Activated T-helper 17 cell treated with anti-CD3 and anti-CD28 coated beads, Interleukin-2, amount 50 U/mL, for 72 hours (primary cell): ENCODE data around the gene ATXN7L3. TPM values are rescaled to one million over a fixed set of nuclear protein-coding genes. Genes with fewer than 3 reads are reported as not detected.
"Not testable (repeated sequence)": the region's sequence is repeated elsewhere in the genome, so short reads cannot be mapped to it uniquely, and the experiment has no call there.

Source experiments
- ATAC-seq: fragments of 150-1000 bp; cut with Tn5 transposase; replicated peaks from 2 replicates; pipeline ENCODE4 v1.10.0; 2021; ENCODE audit warnings: mild to moderate bottlenecking, moderate library complexity
- H3K27ac Mint-ChIP-seq: one replicate; pipeline ENCODE4 v1.8.0; 2022; ENCODE audit warnings: mixed read lengths
- H3K27me3 Mint-ChIP-seq: one replicate; pipeline ENCODE4 v1.8.0; 2022; ENCODE audit warnings: mixed read lengths
- H3K36me3 Mint-ChIP-seq: one replicate; pipeline ENCODE4 v1.8.0; 2022; ENCODE audit warnings: low read depth, mild to moderate bottlenecking, mixed read lengths
- H3K4me1 Mint-ChIP-seq: one replicate; pipeline ENCODE4 v1.8.0; 2022; ENCODE audit warnings: mixed read lengths
- H3K4me3 Mint-ChIP-seq: one replicate; pipeline ENCODE4 v1.8.0; 2022; ENCODE audit warnings: mild to moderate bottlenecking, mixed read lengths
- H3K9me3 Mint-ChIP-seq: one replicate; pipeline ENCODE4 v1.8.0; 2022; ENCODE audit warnings: mixed read lengths
- total RNA-seq, 2 donors: library from RNA; stranded (reverse); gene quantifications; one replicate each; pipeline ENCODE4 v1.2.3, GENCODE V29; 2022

Gene ATXN7L3
- total RNA-seq: 10 to 100 TPM; 65.5 to 89.1 TPM

- Mint-ChIP-seq H3K36me3 (peaks cover 37% of the 10 kb centered on the region), H3K4me1 (peaks cover 29% of the 10 kb centered on the region), H3K9me3 (no peaks in the 10 kb centered on the region), H3K4me3 (peak within 1 kb of the TSS; percentile 92), H3K27me3 (no peaks in the 10 kb centered on the region), H3K27ac (peak within 1 kb of the TSS; percentile 94)
- peak; percentile 88 for ATAC-seq
These were observed at the start of gene ATXN7L3 for GRCh38 chr17:44199553-44200477. ATXN7L3 (minus strand) TSS chr17:44199884; CDS start chr17:44198070, 1,814 bp downstream.

- Mint-ChIP-seq H3K36me3 (no peaks in the 10 kb centered on the region), H3K4me3 (no peak overlapping the region), H3K9me3 (no peaks in the 10 kb centered on the region), H3K27ac (no peak overlapping the region), H3K27me3 (no peaks in the 10 kb centered on the region), H3K4me1 (no peaks in the 10 kb centered on the region)
- ATAC-seq: no peak
These were observed 48.4 kb upstream of the ATXN7L3 start for GRCh38 chr17:44247876-44248736.

DNA sequence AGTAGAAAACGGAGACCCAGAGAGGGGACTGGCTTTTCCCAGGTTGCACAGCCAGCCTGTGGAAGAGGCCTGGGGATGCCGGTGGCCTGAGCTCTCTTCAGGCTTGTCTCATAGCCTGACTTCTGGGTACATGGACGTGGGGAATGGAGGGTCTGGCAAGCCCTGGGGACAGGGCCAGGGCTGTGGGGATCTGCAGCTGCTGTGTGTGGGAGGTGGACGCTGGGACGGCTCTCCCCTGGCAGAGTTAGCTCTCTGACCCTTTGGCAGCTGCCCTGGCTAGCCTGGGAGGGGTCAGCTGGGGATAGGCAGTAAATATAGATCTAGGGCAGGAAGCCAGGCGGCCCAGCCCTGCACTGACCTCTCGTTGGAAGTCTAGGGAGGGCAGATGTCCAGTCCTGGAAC lies 47.8 kb upstream of the ATXN7L3 start:
- no peaks in the 10 kb centered on the region for H3K9me3 Mint-ChIP-seq
- no peaks in the 10 kb centered on the region for H3K27me3 Mint-ChIP-seq
- no peaks in the 10 kb centered on the region for H3K4me1 Mint-ChIP-seq
- ATAC-seq: no peak
- no peak overlapping the region for H3K4me3 Mint-ChIP-seq
- no peaks in the 10 kb centered on the region for H3K36me3 Mint-ChIP-seq
- H3K27ac Mint-ChIP-seq: no peak overlapping the region

DNA sequence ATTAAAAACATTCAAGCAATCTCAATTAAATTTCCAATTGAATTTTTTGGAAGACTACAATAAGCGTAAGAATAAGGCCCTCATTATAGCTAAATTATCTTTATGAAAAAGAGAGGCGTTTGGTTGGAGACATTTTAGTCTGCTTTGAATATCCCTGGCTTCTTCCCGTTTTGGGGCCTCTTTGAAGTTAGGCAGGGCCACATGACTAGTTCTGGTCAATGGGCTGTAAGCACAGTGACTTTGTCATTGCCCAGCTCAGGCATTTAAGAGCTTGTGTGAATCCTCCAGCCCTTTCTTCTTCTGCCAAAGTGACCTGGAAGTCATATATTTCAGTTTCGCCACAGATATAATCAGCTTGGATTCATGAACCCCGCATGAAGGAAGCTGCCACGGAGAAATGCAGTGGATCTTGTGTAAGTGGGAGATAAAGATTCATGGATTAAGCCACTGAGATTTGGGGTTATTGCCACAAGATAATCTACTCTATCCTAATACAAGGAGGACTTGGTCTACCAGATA lies 41.5 kb upstream of the ATXN7L3 start:
- Mint-ChIP-seq H3K36me3 (no peaks in the 10 kb centered on the region), H3K9me3 (no peaks in the 10 kb centered on the region), H3K4me1 (no peaks in the 10 kb centered on the region), H3K4me3 (no peak overlapping the region), H3K27me3 (no peaks in the 10 kb centered on the region), H3K27ac (no peak overlapping the region)
- ATAC-seq: no peak

DNA sequence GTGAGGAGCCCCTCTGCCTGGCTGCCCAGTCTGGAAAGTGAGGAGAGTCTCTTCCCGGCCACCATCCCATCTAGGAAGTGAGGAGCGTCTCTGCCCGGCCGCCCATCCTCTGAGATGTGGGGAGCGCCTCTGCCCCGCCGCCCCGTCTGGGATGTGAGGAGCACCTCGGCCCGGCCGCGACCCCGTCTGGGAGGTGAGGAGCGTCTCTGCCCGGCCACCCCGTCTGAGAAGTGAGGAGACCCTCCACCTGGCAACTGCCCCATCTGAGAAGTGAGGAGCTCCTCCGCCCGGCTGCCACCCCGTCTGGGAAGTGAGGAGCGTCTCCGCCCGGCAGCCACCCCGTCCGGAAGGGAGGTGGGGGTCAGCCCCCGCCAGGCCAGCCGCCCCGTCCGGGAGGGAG lies 38.2 kb upstream of the ATXN7L3 start:
- not testable (repeated sequence) for ATAC-seq, H3K9me3 Mint-ChIP-seq, H3K27me3 Mint-ChIP-seq, H3K36me3 Mint-ChIP-seq, H3K27ac Mint-ChIP-seq, H3K4me3 Mint-ChIP-seq, H3K4me1 Mint-ChIP-seq

DNA sequence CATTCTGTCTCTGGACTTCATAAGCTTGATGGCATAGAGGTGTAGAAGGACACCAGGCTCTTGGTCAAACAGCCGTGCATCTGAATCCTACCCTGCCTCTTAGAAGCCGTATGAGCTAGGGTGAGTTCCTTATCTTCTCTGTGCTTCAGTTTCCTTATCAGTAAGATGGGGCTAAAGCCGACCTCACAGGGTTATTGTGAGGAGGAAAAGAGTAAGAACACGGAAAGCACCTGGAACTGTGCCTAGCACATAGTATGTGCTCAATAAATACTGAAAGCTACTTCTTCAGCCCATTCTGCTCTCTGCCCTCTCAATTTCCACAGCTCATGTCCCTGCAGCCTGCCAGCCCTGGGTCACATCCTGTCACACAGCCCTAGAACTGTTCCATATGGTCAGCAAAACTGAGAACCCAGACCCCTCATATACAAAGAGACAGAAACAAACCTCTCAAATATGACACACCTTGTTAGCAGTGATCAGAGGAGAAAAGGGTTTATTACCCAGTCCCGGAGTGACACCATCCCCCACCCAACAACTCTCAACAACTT lies 36.8 kb upstream of the ATXN7L3 start:
- Mint-ChIP-seq H3K27me3 (peaks cover 2% of the 10 kb centered on the region), H3K36me3 (no peaks in the 10 kb centered on the region), H3K4me3 (no peak overlapping the region), H3K9me3 (no peaks in the 10 kb centered on the region), H3K4me1 (peaks cover 6% of the 10 kb centered on the region), H3K27ac (no peak overlapping the region)
- ATAC-seq: no peak

GRCh38 chr17:44235583-44235936 lies 35.9 kb upstream of the ATXN7L3 start:
- peaks cover 2% of the 10 kb centered on the region for H3K27me3 Mint-ChIP-seq
- no peaks in the 10 kb centered on the region for H3K9me3 Mint-ChIP-seq
- H3K27ac Mint-ChIP-seq: no peak overlapping the region
- ATAC-seq: no peak
- H3K4me1 Mint-ChIP-seq: peaks cover 6% of the 10 kb centered on the region
- H3K36me3 Mint-ChIP-seq: no peaks in the 10 kb centered on the region
- H3K4me3 Mint-ChIP-seq: no peak overlapping the region

DNA sequence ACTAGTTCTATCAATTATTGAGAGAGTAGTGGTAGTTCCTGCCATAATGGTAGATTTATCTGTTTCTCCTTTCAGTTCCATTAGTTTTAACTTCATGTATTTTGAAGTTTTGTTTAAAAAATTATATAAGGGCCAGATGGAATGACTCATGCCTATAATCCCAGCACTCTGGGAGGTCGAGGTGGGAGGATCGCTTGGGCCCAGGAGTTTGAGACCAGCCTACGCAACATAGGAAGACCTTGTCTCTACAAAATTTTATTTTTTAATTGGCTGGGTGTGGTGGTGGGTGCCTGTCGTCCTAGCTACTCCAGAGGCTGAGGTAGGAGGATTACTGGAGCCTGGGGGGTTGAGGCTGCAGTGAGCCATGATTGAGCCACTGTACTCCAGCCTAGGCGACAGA lies 33.9 kb upstream of the ATXN7L3 start:
- Mint-ChIP-seq H3K4me3 (no peak overlapping the region), H3K27ac (no peak overlapping the region), H3K4me1 (peaks cover 6% of the 10 kb centered on the region)

DNA sequence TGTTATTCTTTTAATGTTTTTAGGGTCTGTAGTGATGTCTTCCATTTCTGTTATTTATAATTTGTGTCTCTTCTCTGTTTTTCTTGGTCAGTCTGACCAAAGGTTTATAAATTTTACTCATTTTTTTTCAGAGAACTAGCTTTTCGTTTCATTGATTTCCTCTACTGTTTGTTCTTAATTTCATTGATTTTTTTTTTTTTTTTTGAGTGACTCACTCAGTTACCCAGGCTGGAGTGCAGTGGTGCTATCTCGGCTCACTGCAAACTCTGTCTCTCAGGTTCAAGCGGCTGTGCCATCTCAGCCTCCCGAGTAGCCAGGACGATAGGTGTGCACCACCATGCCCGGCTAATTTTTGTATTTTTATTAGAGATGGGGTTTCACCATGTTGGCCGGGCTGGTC lies 32.4 kb upstream of the ATXN7L3 start:
- no peaks in the 10 kb centered on the region for H3K36me3 Mint-ChIP-seq
- no peak overlapping the region for H3K27ac Mint-ChIP-seq
- peaks cover 2% of the 10 kb centered on the region for H3K27me3 Mint-ChIP-seq
- H3K9me3 Mint-ChIP-seq: no peaks in the 10 kb centered on the region
- ATAC-seq: no peak
- peaks cover 6% of the 10 kb centered on the region for H3K4me1 Mint-ChIP-seq
- H3K4me3 Mint-ChIP-seq: no peak overlapping the region

More for the DNA sequence above, 33.9 kb upstream of the ATXN7L3 start:
- H3K27me3 Mint-ChIP-seq: peaks cover 2% of the 10 kb centered on the region
- ATAC-seq: no peak
- no peaks in the 10 kb centered on the region for H3K9me3 Mint-ChIP-seq
- H3K36me3 Mint-ChIP-seq: no peaks in the 10 kb centered on the region

- no peak for ATAC-seq
- no peak overlapping the region for H3K27ac Mint-ChIP-seq
- peaks cover 2% of the 10 kb centered on the region for H3K27me3 Mint-ChIP-seq
- peaks cover 4% of the 10 kb centered on the region for H3K4me1 Mint-ChIP-seq
- no peaks in the 10 kb centered on the region for H3K36me3 Mint-ChIP-seq
- no peak overlapping the region for H3K4me3 Mint-ChIP-seq
- H3K9me3 Mint-ChIP-seq: no peaks in the 10 kb centered on the region
These were observed 30.5 kb upstream of the ATXN7L3 start for GRCh38 chr17:44230140-44230539.

DNA sequence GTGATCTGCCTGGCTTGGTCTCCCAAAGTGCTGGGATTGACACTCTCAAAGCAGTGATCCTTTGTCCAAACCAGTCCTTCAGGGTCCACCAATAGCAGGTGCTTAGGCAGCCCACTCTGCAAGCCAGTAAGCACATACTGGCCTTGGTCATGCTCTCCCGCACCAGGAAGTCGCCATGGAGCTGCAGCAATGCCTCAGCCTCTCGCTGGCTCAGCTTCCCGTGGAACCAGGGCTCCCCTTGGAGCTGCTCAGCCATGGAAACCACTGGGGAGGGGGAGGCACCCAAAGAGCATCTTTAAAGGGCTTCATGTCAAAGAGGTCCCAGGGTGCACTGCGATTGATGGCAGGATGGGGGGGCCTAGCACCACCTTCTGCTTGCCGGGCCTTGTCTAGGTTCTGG lies 29.4 kb upstream of the ATXN7L3 start:
- H3K4me1 Mint-ChIP-seq: no peaks in the 10 kb centered on the region
- no peak overlapping the region for H3K27ac Mint-ChIP-seq
- no peaks in the 10 kb centered on the region for H3K9me3 Mint-ChIP-seq
- no peak for ATAC-seq
- no peak overlapping the region for H3K4me3 Mint-ChIP-seq
- H3K36me3 Mint-ChIP-seq: no peaks in the 10 kb centered on the region
- H3K27me3 Mint-ChIP-seq: peaks cover 2% of the 10 kb centered on the region

DNA sequence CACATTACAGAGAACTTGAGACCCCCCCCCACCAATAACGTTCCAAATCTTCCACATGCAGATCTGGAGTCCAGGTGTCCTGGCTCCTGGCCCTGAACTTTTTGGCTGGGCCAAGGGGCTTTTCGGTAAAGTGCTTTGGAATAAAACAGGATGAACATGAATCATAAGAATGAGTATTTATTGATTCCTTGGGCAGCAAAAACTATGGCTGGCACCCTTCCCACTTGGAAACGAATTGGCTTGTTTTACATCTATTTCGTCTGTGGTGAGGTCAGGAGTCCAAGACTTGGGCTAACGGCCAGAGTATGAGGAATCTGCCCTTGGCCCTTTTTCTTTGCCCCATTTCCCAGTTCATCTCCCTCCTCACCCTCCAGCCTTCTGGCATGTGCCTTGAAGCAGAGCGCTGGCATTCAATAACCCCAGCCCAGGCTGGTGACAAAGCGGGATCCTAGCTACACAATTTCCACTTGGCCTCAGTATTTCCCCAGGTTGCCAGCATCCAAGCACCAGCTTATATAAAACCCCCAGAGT lies 23.9 kb upstream of the ATXN7L3 start:
- ATAC-seq: no peak
- Mint-ChIP-seq H3K27ac (no peak overlapping the region), H3K4me1 (no peaks in the 10 kb centered on the region), H3K27me3 (no peaks in the 10 kb centered on the region), H3K36me3 (no peaks in the 10 kb centered on the region), H3K4me3 (no peak overlapping the region), H3K9me3 (no peaks in the 10 kb centered on the region)

DNA sequence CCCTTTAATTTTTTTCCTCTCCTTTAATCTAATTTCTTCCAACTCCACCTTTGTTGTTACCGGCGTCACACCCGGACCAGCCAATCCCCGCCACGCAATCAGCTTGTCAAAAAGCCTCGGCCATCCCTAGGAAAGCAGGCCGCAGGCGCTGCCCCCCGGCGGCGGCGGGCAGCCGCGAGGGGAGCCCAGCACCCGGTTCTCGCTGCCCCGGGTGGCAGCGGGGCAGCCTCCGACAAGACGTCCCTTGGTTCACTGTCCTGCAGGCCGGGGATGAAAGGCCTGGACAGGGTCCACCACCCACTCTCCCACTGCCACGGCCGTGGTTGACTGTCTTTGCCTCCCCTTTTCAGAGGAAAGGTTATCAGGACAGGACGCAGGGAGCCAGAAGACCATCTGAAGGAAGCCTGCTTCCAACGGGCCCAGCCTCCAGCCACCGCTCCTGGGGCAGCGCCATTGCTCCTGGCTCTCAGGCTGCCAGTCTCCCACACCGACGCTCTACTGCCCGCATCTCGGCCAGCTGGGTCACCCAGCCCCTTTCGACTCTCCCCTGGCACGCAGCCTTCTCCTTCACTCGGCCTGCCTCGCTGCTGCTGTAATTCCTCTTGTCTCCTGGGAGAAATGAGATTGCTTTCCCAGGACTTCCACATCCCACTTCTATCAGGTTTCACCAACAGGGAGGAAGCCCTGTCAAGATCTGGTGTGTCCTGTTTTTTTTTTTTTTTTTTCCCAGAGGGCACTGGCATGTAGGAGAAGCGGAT lies 22.6 kb upstream of the ATXN7L3 start:
- no peaks in the 10 kb centered on the region for H3K9me3 Mint-ChIP-seq
- peaks cover 9% of the 10 kb centered on the region for H3K36me3 Mint-ChIP-seq
- no peaks in the 10 kb centered on the region for H3K4me1 Mint-ChIP-seq
- peak overlapping the region; percentile 88 for H3K27ac Mint-ChIP-seq
- ATAC-seq: no peak
- H3K4me3 Mint-ChIP-seq: peak overlapping the region; percentile 94
- H3K27me3 Mint-ChIP-seq: no peaks in the 10 kb centered on the region

DNA sequence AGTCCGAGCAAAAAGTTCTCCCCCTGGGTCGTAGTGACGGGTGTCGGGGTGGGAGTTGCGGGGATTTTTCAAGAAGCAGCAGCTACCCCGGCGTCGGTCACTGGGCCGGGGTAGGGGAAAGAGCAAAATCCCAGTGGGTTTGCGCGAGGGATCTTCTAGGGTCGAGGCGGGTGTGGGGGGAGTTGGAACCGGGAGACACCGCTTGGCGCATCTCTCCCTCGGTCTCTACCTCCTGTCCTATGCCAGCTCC lies 22.1 kb upstream of the ATXN7L3 start:
- peaks cover 14% of the 10 kb centered on the region for H3K36me3 Mint-ChIP-seq
- ATAC-seq: no peak
- H3K27ac Mint-ChIP-seq: peak overlapping the region; percentile 88
- no peaks in the 10 kb centered on the region for H3K4me1 Mint-ChIP-seq
- H3K27me3 Mint-ChIP-seq: no peaks in the 10 kb centered on the region
- no peaks in the 10 kb centered on the region for H3K9me3 Mint-ChIP-seq
- H3K4me3 Mint-ChIP-seq: peak overlapping the region; percentile 94
